DND-41 (cell line): ENCODE results near the gene RETSAT.

Experiments used
- ATAC-seq: fragments of 200-7000 bp; cut with Tn5 transposase; 3 replicates; pipeline ENCODE4 v1.9.1; 2021; ENCODE audit warnings: low read depth; ENCODE audit not compliant: insufficient read depth
- DNase-seq: peaks from one replicate; pipeline ENCODE4 v3.0.0-alpha.2; 2020
- H2AFZ ChIP-seq: 2 replicates; pipeline ENCODE4 v1.6.0; 2012; ENCODE audit warnings: low read depth, low read length
- H3K27ac ChIP-seq: 2 replicates; pipeline ENCODE4 v1.5.1; 2012; ENCODE audit warnings: low read length, inconsistent platforms
- H3K27me3 ChIP-seq: fragments of 200-600 bp; sonication (generic); 2 replicates; pipeline ENCODE4 v1.6.0; 2012; ENCODE audit warnings: low read length, mild to moderate bottlenecking, inconsistent platforms; ENCODE audit not compliant: insufficient read depth, poor library complexity
- H3K36me3 ChIP-seq: 2 replicates; pipeline ENCODE4 v1.5.1; 2012; ENCODE audit warnings: low read length, inconsistent platforms; ENCODE audit not compliant: insufficient read depth
- H3K4me1 ChIP-seq: 2 replicates; pipeline ENCODE4 v1.5.1; 2012; ENCODE audit warnings: mild to moderate bottlenecking, low read length; ENCODE audit not compliant: insufficient read depth
- H3K4me2 ChIP-seq: 2 replicates; pipeline ENCODE4 v1.6.0; 2012; ENCODE audit warnings: mild to moderate bottlenecking, moderate library complexity, low read length, inconsistent platforms; ENCODE audit not compliant: insufficient read depth
- H3K4me3 ChIP-seq, 2 experiments: fragments of 200-600 bp in 1 of 2; shearing (Covaris generic) in 1 of 2; 2 replicates each; pipeline ENCODE4 v1.5.1; 2012 to 2016; ENCODE audit warnings: inconsistent platforms in 2 of 2, low read length in 2 of 2, mild to moderate bottlenecking in 2 of 2, low read depth in 1 of 2, moderate library complexity in 1 of 2
- H3K79me2 ChIP-seq: 2 replicates; pipeline ENCODE4 v1.6.0; 2012; ENCODE audit warnings: low read length, inconsistent platforms; ENCODE audit not compliant: insufficient read depth
- H3K9ac ChIP-seq: 2 replicates; pipeline ENCODE4 v1.6.0; 2012; ENCODE audit warnings: low read depth, mild to moderate bottlenecking, inconsistent platforms, low read length, moderate library complexity
- H3K9me3 ChIP-seq: 2 replicates; pipeline ENCODE4 v1.5.1; 2012; ENCODE audit warnings: low read length, moderate library complexity, mild to moderate bottlenecking, inconsistent platforms; ENCODE audit not compliant: insufficient read depth, severe bottlenecking
- H4K20me1 ChIP-seq: 2 replicates; pipeline ENCODE4 v1.6.0; 2012; ENCODE audit warnings: low read length; ENCODE audit not compliant: insufficient read depth
- CTCF ChIP-seq: IDR thresholded peaks from 2 replicates; pipeline ENCODE4 v1.5.1; 2012; ENCODE audit warnings: borderline replicate concordance, low read length, moderate library complexity, mild to moderate bottlenecking; ENCODE audit not compliant: poor library complexity, severe bottlenecking; ENCODE audit errors: extremely low read depth
- EZH2 ChIP-seq: IDR thresholded peaks from 3 replicates; pipeline ENCODE4 v1.6.1; 2012; ENCODE audit warnings: borderline replicate concordance, low read depth, mild to moderate bottlenecking, moderate library complexity, low read length, inconsistent platforms; ENCODE audit not compliant: severe bottlenecking

RETSAT gene

GRCh38 chr2:85400023-85400422, 45.7 kb upstream of the RETSAT start:
- Histone ChIP-seq H3K4me1 (peaks cover 12% of the 10 kb centered on the region), H3K9me3 (peaks cover 2% of the 10 kb centered on the region), H3K36me3 (peaks cover 70% of the 10 kb centered on the region), H3K27me3 (no peaks in the 10 kb centered on the region), H4K20me1 (no peaks in the 10 kb centered on the region), H3K79me2 (peaks cover 39% of the 10 kb centered on the region), H3K9ac (no peak overlapping the region), H2AFZ (no peak overlapping the region), H3K4me3 (no peak overlapping the region), H3K27ac (peak overlapping the region; percentile 54; the same call in 1 of the 2 replicates), H3K4me2 (no peak overlapping the region)
- no peak for ATAC-seq
- no peak for DNase-seq
- no peak for TF ChIP-seq EZH2
- no peak for TF ChIP-seq CTCF

GRCh38 chr2:85399183-85399455, 44.8 kb upstream of the RETSAT start:
- ATAC-seq (no peak), DNase-seq (no peak)
- Histone ChIP-seq H4K20me1 (no peaks in the 10 kb centered on the region), H3K4me2 (no peak overlapping the region), H3K36me3 (peaks cover 79% of the 10 kb centered on the region), H2AFZ (no peak overlapping the region), H3K4me3 (no peak overlapping the region), H3K27ac (peak overlapping the region; percentile 30; the same call in 1 of the 2 replicates), H3K9me3 (peaks cover 2% of the 10 kb centered on the region), H3K4me1 (peaks cover 4% of the 10 kb centered on the region), H3K9ac (no peak overlapping the region), H3K79me2 (peaks cover 32% of the 10 kb centered on the region), H3K27me3 (no peaks in the 10 kb centered on the region)
- TF ChIP-seq CTCF (no peak), EZH2 (no peak)

- H3K36me3 ChIP-seq: peaks cover 83% of the 10 kb centered on the region
- no peaks in the 10 kb centered on the region for H3K9me3 ChIP-seq
- no peak overlapping the region for H3K9ac ChIP-seq
- DNase-seq: no peak
- no peaks in the 10 kb centered on the region for H4K20me1 ChIP-seq
- no peak overlapping the region for H3K4me2 ChIP-seq
- no peak overlapping the region for H3K4me3 ChIP-seq
- no peaks in the 10 kb centered on the region for H3K27me3 ChIP-seq
- peak overlapping the region; percentile 35; the same call in 1 of the 2 replicates for H3K27ac ChIP-seq
- TF ChIP-seq EZH2 (no peak), CTCF (no peak)
- no peaks in the 10 kb centered on the region for H3K4me1 ChIP-seq
- 0 out of 3 replicates have a peak, but pooled peaks have one; percentile 13 for ATAC-seq
- H2AFZ ChIP-seq: no peak overlapping the region
- H3K79me2 ChIP-seq: peaks cover 27% of the 10 kb centered on the region
These were observed 44.3 kb upstream of the RETSAT start for GRCh38 chr2:85398426-85399182.
